ENCODE results near the gene FBXL16. TPM values are rescaled to one million over a fixed set of nuclear protein-coding genes. Genes with fewer than 3 reads are reported as not detected.
A peak's percentile ranks its signal among the peaks of the same experiment; 100 is the strongest.

FBXL16 gene
- total and polyA plus RNA-seq, 9 of the 15 experiments (the other 6 are each of a cell fraction or from before 2014, with no cell fraction given), result 0.21 to 8.2 (median 1.7) TPM

GRCh38 chr16:743794-744500 lies 38.3 kb upstream of the FBXL16 start (continued):
- TF ChIP-seq ZNF407 (IDR thresholded peaks at IDR 0.05; ENCODE audit: low read depth), result no peak
- TF ChIP-seq MNT (conservative IDR thresholded peaks at IDR 0.05), result no peak
- TF ChIP-seq ZNF75A (CRISPR knock-in tag; IDR thresholded peaks at IDR 0.05), result no peak
- no peak for TF ChIP-seq ZBED1 (IDR thresholded peaks at IDR 0.05)
- TF ChIP-seq ZKSCAN3 (CRISPR knock-in tag; IDR thresholded peaks at IDR 0.05), result no peak
- TF ChIP-seq HDAC6 (IDR thresholded peaks at IDR 0.05; ENCODE audit: low read depth, low read length), result no peak
- no peak for TF ChIP-seq CHD4 (IDR thresholded peaks at IDR 0.05; ENCODE audit: insufficient read depth, insufficient replicate concordance, low read depth, low read length, poor library complexity, severe bottlenecking)
- peak in 2 of 3 experiments; percentile 30 to 44; a peak in 2 of 6 replicates for TF ChIP-seq CTCF (IDR thresholded peaks at IDR 0.05 in 2 of 3, conservative IDR thresholded peaks at IDR 0.05 in 1 of 3; ENCODE audit: insufficient read depth in 2 of 3, low read depth in 1 of 3, low read length in 3 of 3)
- peak; percentile 15; the same call in 1 of the 2 replicates for TF ChIP-seq BCOR (IDR thresholded peaks at IDR 0.05)
- peak; percentile 11; the same call in 1 of the 2 replicates for TF ChIP-seq TFAP4 (CRISPR knock-in tag; IDR thresholded peaks at IDR 0.05; ENCODE audit: borderline replicate concordance)
- TF ChIP-seq CHD1 (IDR thresholded peaks at IDR 0.05; ENCODE audit: low read length), result no peak
- TF ChIP-seq ZBTB26 (CRISPR knock-in tag; IDR thresholded peaks at IDR 0.05), result no peak
- TF ChIP-seq TAL1 (IDR thresholded peaks at IDR 0.05), result no peak

Measured in K562 (cell line).